ENCODE measurements around the gene SLC35A4. TPM values are rescaled to one million over a fixed set of nuclear protein-coding genes. Genes with fewer than 3 reads are reported as not detected.
A peak's percentile ranks its signal among the peaks of the same experiment; 100 is the strongest.

Gene SLC35A4
- total and polyA plus RNA-seq, 3 donors from 2014 or later, result 84.3 to 105 (median 97.0) TPM

- intact Hi-C loops (cut with DNase I; ENCODE audit: low total_unique reads), result loop anchor here (10.0 kb wide), 1 partner anchor 90 kb away; the partner anchor contains the start of genes CD14 and TMCO6
- Histone ChIP-seq H3K36me3 (ENCODE audit: low read depth, missing control alignments) (no peaks in the 10 kb centered on the region), H3K4me1 (peaks cover 34% of the 10 kb centered on the region), H3K9me3 (no peaks in the 10 kb centered on the region), H3K4me3 (no peak overlapping the region), H3K27ac (no peak overlapping the region), H3K27me3 (no peaks in the 10 kb centered on the region)
- DNase-seq, result no peak
- TF ChIP-seq POLR2A (IDR thresholded peaks at IDR 0.05) (no peak), CTCF (IDR thresholded peaks at IDR 0.05) (no peak)
- WGBS, 2 donors, result 94 to 95% methylated on average over 7 of the region's 7 CpGs
Measured at GRCh38 chr5:140544986-140545385, 19.6 kb upstream of the SLC35A4 start.

GRCh38 chr5:140545606-140546005 lies 19.0 kb upstream of the SLC35A4 start:
- WGBS, 2 donors, result 96% methylated on average over 10 of the region's 10 CpGs
- Histone ChIP-seq H3K4me1 (peaks cover 34% of the 10 kb centered on the region), H3K4me3 (no peak overlapping the region), H3K9me3 (no peaks in the 10 kb centered on the region), H3K27me3 (no peaks in the 10 kb centered on the region), H3K36me3 (ENCODE audit: low read depth, missing control alignments) (no peaks in the 10 kb centered on the region), H3K27ac (no peak overlapping the region)
- intact Hi-C loops (cut with DNase I; ENCODE audit: low total_unique reads), result loop anchor here (10.0 kb wide), 1 partner anchor 89 kb away; the partner anchor contains the start of genes CD14 and TMCO6
- TF ChIP-seq CTCF (IDR thresholded peaks at IDR 0.05), result no peak
- no peak for TF ChIP-seq POLR2A (IDR thresholded peaks at IDR 0.05)
- no peak for DNase-seq

- no peak for TF ChIP-seq POLR2A (IDR thresholded peaks at IDR 0.05)
- TF ChIP-seq CTCF (IDR thresholded peaks at IDR 0.05), result no peak
- WGBS, 2 donors, result 31 to 33% methylated on average over 10 to 13 of the region's 13 CpGs
- peaks cover 34% of the 10 kb centered on the region for H3K4me1 ChIP-seq
- no peaks in the 10 kb centered on the region for H3K36me3 ChIP-seq (ENCODE audit: low read depth, missing control alignments)
- no peaks in the 10 kb centered on the region for H3K27me3 ChIP-seq
- H3K9me3 ChIP-seq, result no peaks in the 10 kb centered on the region
- peak overlapping the region in 1 of 2 donors; percentile 56 for H3K4me3 ChIP-seq
- intact Hi-C loops (cut with DNase I; ENCODE audit: low total_unique reads), result loop anchor here (10.0 kb wide), 1 partner anchor 88 kb away; the partner anchor contains the start of genes CD14 and TMCO6
- DNase-seq, result no peak
- peak overlapping the region; percentile 96 to 99 for H3K27ac ChIP-seq
Measured at GRCh38 chr5:140546851-140547507, 17.6 kb upstream of the SLC35A4 start.

GRCh38 chr5:140547508-140548299 lies 16.9 kb upstream of the SLC35A4 start, which contains the start of gene EIF4EBP3:
Gene EIF4EBP3, plus strand, starts transcription at chr5:140547662. Its CDS starts 76 bp downstream, at chr5:140547738.
- Histone ChIP-seq H3K27me3 (no peaks in the 10 kb centered on the region), H3K4me1 (peaks cover 34% of the 10 kb centered on the region), H3K4me3 (peak within 1 kb of the TSS; percentile 56), H3K36me3 (ENCODE audit: low read depth, missing control alignments) (no peaks in the 10 kb centered on the region), H3K9me3 (no peaks in the 10 kb centered on the region), H3K27ac (peak within 1 kb of the TSS; percentile 96 to 99)
- TF ChIP-seq POLR2A (IDR thresholded peaks at IDR 0.05), result no peak
- TF ChIP-seq CTCF (IDR thresholded peaks at IDR 0.05), result peak; percentile 38 to 80 (median 74)
- WGBS, 2 donors, result 5 to 14% methylated on average over 20 to 52 of the region's 52 CpGs
- peak; percentile 97 for DNase-seq
- intact Hi-C loops (cut with DNase I; ENCODE audit: low total_unique reads), result loop anchor here (10.0 kb wide), 1 partner anchor 87 kb away; the partner anchor contains the start of genes CD14 and TMCO6

Data from testis (tissue), 3 donors.